ENCODE results near the gene PLCL2.

The PLCL2 gene

DNA sequence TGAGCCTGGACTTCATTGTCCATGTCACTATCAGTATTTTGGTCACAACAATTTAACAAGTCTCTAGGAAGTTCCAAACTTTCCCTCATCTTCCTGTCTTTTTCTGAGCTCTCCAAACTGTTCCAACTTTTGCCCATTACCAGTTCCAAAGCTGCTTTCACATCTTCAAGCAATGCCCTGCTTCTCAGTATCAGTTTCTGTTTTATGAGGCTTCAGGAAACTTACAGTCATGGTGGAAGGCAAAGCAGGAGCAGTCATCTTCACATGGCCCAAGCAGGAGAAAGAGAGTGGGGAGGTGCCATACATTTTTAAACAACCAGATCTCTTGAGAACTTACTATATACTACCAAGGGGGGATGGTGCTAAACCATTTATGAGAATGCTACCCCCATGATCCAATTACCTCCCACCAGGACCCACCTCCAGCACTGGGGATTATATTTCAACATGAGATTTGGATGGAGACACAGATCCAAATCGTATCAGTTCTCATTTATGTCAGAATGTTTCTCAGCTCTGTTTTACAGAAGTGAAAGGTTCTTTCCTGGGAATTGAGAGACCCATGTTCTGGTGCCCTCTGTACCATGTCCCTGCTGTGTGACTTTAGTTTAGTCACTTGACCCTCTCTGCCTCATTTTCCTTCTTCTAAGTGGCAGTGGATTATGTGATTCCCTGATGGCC, 169.7 kb downstream of the PLCL2 start:
- TF ChIP-seq, protein P1, sequence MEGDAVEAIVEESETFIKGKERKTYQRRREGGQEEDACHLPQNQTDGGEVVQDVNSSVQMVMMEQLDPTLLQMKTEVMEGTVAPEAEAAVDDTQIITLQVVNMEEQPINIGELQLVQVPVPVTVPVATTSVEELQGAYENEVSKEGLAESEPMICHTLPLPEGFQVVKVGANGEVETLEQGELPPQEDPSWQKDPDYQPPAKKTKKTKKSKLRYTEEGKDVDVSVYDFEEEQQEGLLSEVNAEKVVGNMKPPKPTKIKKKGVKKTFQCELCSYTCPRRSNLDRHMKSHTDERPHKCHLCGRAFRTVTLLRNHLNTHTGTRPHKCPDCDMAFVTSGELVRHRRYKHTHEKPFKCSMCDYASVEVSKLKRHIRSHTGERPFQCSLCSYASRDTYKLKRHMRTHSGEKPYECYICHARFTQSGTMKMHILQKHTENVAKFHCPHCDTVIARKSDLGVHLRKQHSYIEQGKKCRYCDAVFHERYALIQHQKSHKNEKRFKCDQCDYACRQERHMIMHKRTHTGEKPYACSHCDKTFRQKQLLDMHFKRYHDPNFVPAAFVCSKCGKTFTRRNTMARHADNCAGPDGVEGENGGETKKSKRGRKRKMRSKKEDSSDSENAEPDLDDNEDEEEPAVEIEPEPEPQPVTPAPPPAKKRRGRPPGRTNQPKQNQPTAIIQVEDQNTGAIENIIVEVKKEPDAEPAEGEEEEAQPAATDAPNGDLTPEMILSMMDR (IDR thresholded peaks at IDR 0.05; ENCODE audit: low read depth, low read length), result no peak
- TF ChIP-seq EZH2phosphoT487 (IDR thresholded peaks at IDR 0.05; ENCODE audit: low read depth), result no peak
- no peak overlapping the region for H3K4me3 ChIP-seq (ENCODE audit: low read length)
- H3K36me3 ChIP-seq (replicated peaks; ENCODE audit: low read depth, low read length), result no peaks in the 10 kb centered on the region
- H4K20me1 ChIP-seq (ENCODE audit: insufficient read depth, low read length), result no peaks in the 10 kb centered on the region
- H3K4me1 ChIP-seq (ENCODE audit: low read length), result peaks cover 35% of the 10 kb centered on the region
- no peak overlapping the region for H3K27ac ChIP-seq (ENCODE audit: low read length)
- H3K79me2 ChIP-seq (ENCODE audit: low read length), result no peaks in the 10 kb centered on the region
- H3K4me2 ChIP-seq (ENCODE audit: low read length), result peak overlapping the region; percentile 20; the same call in 1 of the 2 replicates
- no peak overlapping the region for H3K9ac ChIP-seq (ENCODE audit: low read length)
- no peaks in the 10 kb centered on the region for H3K27me3 ChIP-seq (ENCODE audit: low read depth, low read length)
- no peak overlapping the region for H2AFZ ChIP-seq (ENCODE audit: low read depth, low read length)
- no peaks in the 10 kb centered on the region for H3K9me3 ChIP-seq (ENCODE audit: insufficient read depth, low read length)

DNA sequence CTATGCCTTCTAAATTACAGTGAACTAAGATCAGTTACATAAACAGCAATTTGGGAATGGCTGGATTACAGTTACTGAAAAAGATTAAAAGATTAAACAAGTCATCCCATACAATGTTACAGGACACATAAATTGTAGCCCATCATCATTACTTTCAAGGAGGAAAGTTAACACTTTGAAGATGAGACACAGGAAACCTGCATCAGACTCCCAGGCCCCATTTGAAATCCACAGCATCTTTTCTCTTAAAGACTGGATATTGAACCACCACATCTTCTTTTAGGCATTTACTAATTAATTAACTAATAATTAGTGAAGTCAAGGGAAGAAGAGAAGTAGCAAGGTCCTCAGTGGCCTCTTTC, 170.2 kb downstream of the PLCL2 start:
- H2AFZ ChIP-seq (ENCODE audit: low read depth, low read length), result no peak overlapping the region

DNA sequence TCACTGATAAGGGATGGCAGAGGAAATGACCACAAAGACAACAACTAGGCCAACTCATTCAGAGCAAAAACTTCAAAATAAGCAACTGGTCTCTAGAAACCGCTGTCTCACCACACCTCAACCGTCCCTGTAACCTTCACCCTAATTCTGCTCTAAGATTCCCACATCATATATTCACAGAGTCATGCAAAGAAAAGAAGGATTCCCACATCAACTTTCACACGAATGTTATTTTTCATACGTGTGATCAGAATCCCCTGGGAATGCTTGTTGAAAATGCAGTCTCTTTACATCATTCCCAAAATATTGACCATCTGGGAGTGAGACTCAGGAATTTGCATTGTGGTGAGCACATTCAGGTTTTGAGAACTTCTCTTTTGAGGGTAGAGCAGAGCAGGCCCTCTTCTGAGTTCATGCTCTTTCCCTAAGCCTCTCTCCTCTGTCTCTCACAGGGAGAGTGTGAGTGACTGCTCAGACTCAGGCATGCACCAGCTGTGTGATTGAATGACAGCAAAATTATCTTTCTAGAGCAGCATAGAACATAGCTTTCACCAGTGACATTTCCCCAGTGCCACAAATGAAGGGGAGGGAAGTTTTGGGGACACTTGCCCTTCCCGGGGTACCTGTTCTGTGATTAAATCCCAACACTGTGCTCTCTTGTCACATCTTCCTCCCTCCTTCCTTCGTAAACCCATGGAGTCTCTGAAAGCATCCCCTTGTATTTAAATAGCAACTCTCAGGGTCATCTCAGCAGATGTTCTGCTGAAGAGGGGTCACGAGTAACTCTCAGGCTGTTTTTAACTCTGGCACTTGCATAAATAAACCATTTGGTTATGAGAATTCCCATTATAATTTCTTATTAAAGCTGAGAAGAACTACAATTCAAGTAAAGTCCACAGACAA, 170.9 kb downstream of the PLCL2 start:
- Histone ChIP-seq H3K4me1 (ENCODE audit: low read length) (peaks cover 35% of the 10 kb centered on the region), H2AFZ (ENCODE audit: low read depth, low read length) (no peak overlapping the region), H3K4me2 (ENCODE audit: low read length) (no peak overlapping the region)

More for the DNA sequence above, 170.2 kb downstream of the PLCL2 start:
- no peak for TF ChIP-seq EZH2phosphoT487 (IDR thresholded peaks at IDR 0.05; ENCODE audit: low read depth)
- TF ChIP-seq, protein P1 (IDR thresholded peaks at IDR 0.05; ENCODE audit: low read depth, low read length), result no peak
- H4K20me1 ChIP-seq (ENCODE audit: insufficient read depth, low read length), result no peaks in the 10 kb centered on the region
- no peaks in the 10 kb centered on the region for H3K9me3 ChIP-seq (ENCODE audit: insufficient read depth, low read length)
- H3K27ac ChIP-seq (ENCODE audit: low read length), result no peak overlapping the region
- H3K4me3 ChIP-seq (ENCODE audit: low read length), result no peak overlapping the region
- H3K36me3 ChIP-seq (replicated peaks; ENCODE audit: low read depth, low read length), result no peaks in the 10 kb centered on the region
- H3K9ac ChIP-seq (ENCODE audit: low read length), result no peak overlapping the region
- H3K4me2 ChIP-seq (ENCODE audit: low read length), result no peak overlapping the region
- no peaks in the 10 kb centered on the region for H3K79me2 ChIP-seq (ENCODE audit: low read length)
- H3K27me3 ChIP-seq (ENCODE audit: low read depth, low read length), result no peaks in the 10 kb centered on the region
- H3K4me1 ChIP-seq (ENCODE audit: low read length), result peaks cover 35% of the 10 kb centered on the region

More for the DNA sequence above, 170.9 kb downstream of the PLCL2 start:
- TF ChIP-seq, protein P1 (IDR thresholded peaks at IDR 0.05; ENCODE audit: low read depth, low read length), result no peak
- TF ChIP-seq EZH2phosphoT487 (IDR thresholded peaks at IDR 0.05; ENCODE audit: low read depth), result no peak
- Histone ChIP-seq H4K20me1 (ENCODE audit: insufficient read depth, low read length) (no peaks in the 10 kb centered on the region), H3K4me3 (ENCODE audit: low read length) (no peak overlapping the region), H3K79me2 (ENCODE audit: low read length) (no peaks in the 10 kb centered on the region), H3K9ac (ENCODE audit: low read length) (no peak overlapping the region), H3K9me3 (ENCODE audit: insufficient read depth, low read length) (no peaks in the 10 kb centered on the region), H3K36me3 (replicated peaks; ENCODE audit: low read depth, low read length) (no peaks in the 10 kb centered on the region), H3K27ac (ENCODE audit: low read length) (no peak overlapping the region), H3K27me3 (ENCODE audit: low read depth, low read length) (no peaks in the 10 kb centered on the region)
